NT2/D1 (cell line): ENCODE measurements around the gene RALGPS1.

Experiments used
- SUZ12 ChIP-seq: IDR thresholded peaks from 2 replicates; pipeline ENCODE4 v1.6.1; 2011; ENCODE audit not compliant: insufficient read length, insufficient read depth; ENCODE audit errors: extremely low read depth
- ZNF274 ChIP-seq: IDR thresholded peaks from 2 replicates; pipeline ENCODE4 v1.6.1; 2011; ENCODE audit warnings: mild to moderate bottlenecking, low read depth, low read length

DNA sequence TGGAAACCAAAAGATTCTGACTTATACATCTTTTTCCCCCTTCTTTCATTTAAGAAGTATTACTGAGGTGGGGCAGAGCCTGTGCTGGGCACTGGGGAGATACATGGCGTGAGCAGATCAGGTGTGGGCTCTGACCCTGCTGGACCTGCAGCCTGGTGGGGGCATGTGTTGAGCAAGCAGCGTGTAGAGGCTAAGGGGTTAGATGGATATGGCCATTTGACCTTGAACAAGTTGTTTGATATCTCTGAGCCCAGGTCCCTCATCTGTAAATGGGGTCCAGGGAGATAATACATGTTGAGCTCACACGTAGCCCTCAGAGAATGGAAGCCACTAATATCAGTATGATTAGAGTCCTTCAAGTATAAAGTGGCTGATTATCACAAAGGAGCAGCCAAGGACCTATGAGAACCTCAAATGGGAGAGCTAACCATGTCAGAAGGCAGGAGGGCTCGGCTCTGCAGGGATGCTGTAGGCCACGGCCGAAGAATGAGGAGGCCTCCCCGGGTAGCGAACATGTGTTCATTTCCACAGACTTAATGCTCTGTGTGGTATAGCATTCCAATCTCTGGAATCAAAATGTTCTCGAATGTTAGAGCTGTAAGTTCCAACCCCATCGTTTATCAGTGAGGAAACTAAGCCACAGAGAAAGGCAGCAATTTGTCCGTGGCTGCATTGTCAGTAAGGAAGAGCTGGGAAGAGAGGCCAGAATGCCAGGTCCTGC is 223.2 kb downstream of the RALGPS1 start:
- no peak for TF ChIP-seq SUZ12
- no peak for TF ChIP-seq ZNF274
